Endothelial cell of umbilical vein (primary cell): ENCODE data around the gene OSER1. TPM values are rescaled to one million over a fixed set of nuclear protein-coding genes. Genes with fewer than 3 reads are reported as not detected.

Experiments
- BruUV-seq: library from RNA; stranded (reverse); fragments of 400-500 nt; replicated peaks from 2 replicates; lab custom pipeline; 2021; lab: Mats Ljungman, UMichigan
- CTCF ChIA-PET: fragments of 300-600, 350-600 bp; sonication (Branson Sonifier 250); formaldehyde crosslinking; loops from one replicate; lab custom pipeline; 2021; ENCODE audit warnings: antibody characterized with exemption, inconsistent platforms; lab: Charles Lee
- POLR2A ChIA-PET: fragments of 300-600, 350-600 bp; sonication (Branson Sonifier 250); formaldehyde crosslinking; loops from one replicate; lab custom pipeline; 2021; ENCODE audit warnings: antibody characterized with exemption, inconsistent platforms; lab: Charles Lee
- DNase-seq: peaks from one replicate; pipeline ENCODE4 v3.0.0-alpha.2; 2011; ENCODE audit warnings: low read depth, low spot score
- FAIRE-seq: peaks from 2 replicates; lab custom pipeline; 2011; peaks lifted over from hg19 to GRCh38; lab: Jason Lieb, UNC
- H2AFZ ChIP-seq: 2 replicates; pipeline ENCODE4 v1.6.0; 2012; ENCODE audit warnings: low read depth, low read length, control low read depth, inconsistent platforms
- H3K27ac ChIP-seq: 2 replicates; pipeline ENCODE4 v1.5.1; 2011; ENCODE audit warnings: low read depth, mild to moderate bottlenecking, control low read depth, low read length, moderate library complexity; ENCODE audit not compliant: insufficient read depth
- H3K27me3 ChIP-seq, 2 experiments: 2 replicates each; pipeline versions ENCODE4 v1.6.0 to v1.6.1; 2011; ENCODE audit warnings: low read length in 2 of 2, mixed read lengths in 1 of 2; ENCODE audit not compliant: control insufficient read depth in 2 of 2, insufficient read depth in 2 of 2
- H3K36me3 ChIP-seq, 2 experiments: 2 replicates in 1 of 2; 3 replicates in 1 of 2; pipeline ENCODE4 v1.5.1; 2011; ENCODE audit warnings: low read length in 2 of 2, mild to moderate bottlenecking in 1 of 2, moderate library complexity in 1 of 2; ENCODE audit not compliant: control insufficient read depth in 2 of 2, insufficient read depth in 2 of 2; ENCODE audit errors: extremely low read depth in 1 of 2
- H3K4me1 ChIP-seq: 3 replicates; pipeline ENCODE4 v1.5.1; 2011; ENCODE audit warnings: mild to moderate bottlenecking, low read length; ENCODE audit not compliant: control insufficient read depth, insufficient read depth; ENCODE audit errors: extremely low read depth
- H3K4me2 ChIP-seq: 2 replicates; pipeline ENCODE4 v1.6.1; 2011; ENCODE audit warnings: low read length, control low read depth, mixed read lengths; ENCODE audit not compliant: insufficient read depth
- H3K4me3 ChIP-seq, 3 experiments: fragments of 200-600 bp in 1 of 3; sonication (generic), shearing (Covaris generic) in 1 of 3; replicated peaks in 1 of 3; 2 replicates each; pipeline ENCODE4 v1.5.1; 2011 to 2016; ENCODE audit warnings: control low read depth in 3 of 3, low read length in 3 of 3, mild to moderate bottlenecking in 2 of 3, inconsistent platforms in 1 of 3, low read depth in 1 of 3, moderate library complexity in 1 of 3; ENCODE audit not compliant: insufficient read depth in 1 of 3
- H3K79me2 ChIP-seq: 2 replicates; pipeline ENCODE4 v1.6.0; 2012; ENCODE audit warnings: low read length, inconsistent platforms; ENCODE audit not compliant: control insufficient read depth, insufficient read depth
- H3K9ac ChIP-seq: replicated peaks from 2 replicates; pipeline ENCODE3; 2011; ENCODE audit warnings: low read length, control low read depth; ENCODE audit not compliant: insufficient read depth; ENCODE audit errors: extremely low read depth
- H3K9me1 ChIP-seq: replicated peaks from 3 replicates; pipeline ENCODE4 v1.6.0; 2011; ENCODE audit warnings: mild to moderate bottlenecking, low read length; ENCODE audit not compliant: control insufficient read depth, insufficient read depth; ENCODE audit errors: extremely low read depth
- H3K9me3 ChIP-seq: replicated peaks from 2 replicates; pipeline ENCODE4 v1.5.1; 2012; ENCODE audit warnings: low read length, inconsistent platforms; ENCODE audit not compliant: control insufficient read depth, insufficient read depth
- H4K20me1 ChIP-seq: replicated peaks from 2 replicates; pipeline ENCODE3; 2011; ENCODE audit warnings: mild to moderate bottlenecking, low read length; ENCODE audit not compliant: control insufficient read depth, insufficient read depth; ENCODE audit errors: extremely low read depth
- EZH2 ChIP-seq: IDR thresholded peaks from 2 replicates; pipeline ENCODE4 v1.6.1; 2012; ENCODE audit warnings: borderline replicate concordance, low read depth, mild to moderate bottlenecking, moderate library complexity, low read length, inconsistent platforms; ENCODE audit not compliant: severe bottlenecking
- FOS ChIP-seq: IDR thresholded peaks from 2 replicates; pipeline ENCODE4 v1.6.1; 2011; ENCODE audit warnings: mild to moderate bottlenecking, low read length, moderate library complexity, borderline replicate concordance; ENCODE audit not compliant: insufficient read depth
- GATA2 ChIP-seq: IDR thresholded peaks from 2 replicates; pipeline ENCODE4 v1.7.0; 2011; ENCODE audit warnings: low read depth, mild to moderate bottlenecking, moderate library complexity, mixed read lengths, low read length; ENCODE audit not compliant: insufficient read length, insufficient read depth
- MYC ChIP-seq: IDR thresholded peaks from one replicate; pipeline ENCODE4 v1.6.1; 2011; ENCODE audit warnings: mild to moderate bottlenecking, low read depth, low read length
- POLR2AphosphoS5 ChIP-seq: IDR thresholded peaks from 2 replicates; pipeline ENCODE4 v1.6.1; 2012; ENCODE audit warnings: low read depth, mild to moderate bottlenecking, control low read depth, low read length, moderate library complexity; ENCODE audit not compliant: insufficient read depth
- dilution Hi-C: fragments of 300-500 bp; cut with MboI; formaldehyde crosslinking; loops from one replicate; pipeline ENCODE4 v1.15.0; 2019; ENCODE audit warnings: low sequenced_read_pairs; ENCODE audit not compliant: extremely low pct_ligation_motif_present
- intact Hi-C: fragments of 100-400 bp; cut with micrococcal nuclease; formaldehyde crosslinking; loops from one replicate; pipeline ENCODE4 v1.10.0; 2022
- polyA plus RNA-seq, 4 experiments: library from polyadenylated mRNA; depleted of rRNA in 3 of 4; stranded (reverse) in 3 of 4; unstranded in 1 of 4; fragments of >200 nt; gene quantifications; 2 replicates each; pipeline versions ENCODE4 v1.2.1 to v1.2.3, GENCODE V29; 2011 to 2012; ENCODE audit warnings: missing spikeins in 1 of 4
- total RNA-seq: library from RNA; stranded (reverse); gene quantifications from 2 replicates; pipeline ENCODE4 v1.2.3, GENCODE V29; 2021
- TF ChIP-seq, protein P1 (sequence below), 2 donors: IDR thresholded peaks; 1 replicate in 1 of 2; 2 replicates in 1 of 2; pipeline ENCODE4 v1.5.1; 2011; ENCODE audit warnings: low read length in 2 of 2, mild to moderate bottlenecking in 2 of 2, moderate library complexity in 2 of 2, control low read depth in 1 of 2, inconsistent platforms in 1 of 2, low read depth in 1 of 2; ENCODE audit not compliant: insufficient read depth in 1 of 2; ENCODE audit errors: extremely low read depth in 1 of 2

OSER1 gene
- total and polyA plus RNA-seq, 2 donors (not counting 3 experiments of a cell fraction or from before 2014, with no cell fraction given) = 30.8 to 36.0 TPM

DNA sequence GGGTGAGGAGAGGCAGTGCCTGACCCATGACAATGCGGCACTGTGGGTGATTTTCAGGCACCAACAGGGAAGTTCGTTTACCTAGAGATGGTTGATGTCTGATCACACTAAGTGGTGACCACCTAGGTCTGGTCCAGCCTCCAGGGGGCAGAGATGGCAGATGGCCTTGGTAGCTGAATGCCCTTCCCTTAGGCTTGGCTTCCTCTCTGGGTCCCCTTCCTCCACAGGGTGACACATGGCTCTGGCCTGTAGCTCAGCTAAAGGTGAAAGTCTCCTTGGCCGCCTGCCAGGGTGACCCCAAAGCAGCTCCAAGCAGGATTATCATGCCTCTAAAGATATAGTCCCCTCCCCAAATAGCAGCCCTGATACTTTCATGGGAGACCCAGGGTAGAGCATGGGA, 43.0 kb upstream of the OSER1 start:
- dilution Hi-C loops = no loop called here
- Histone ChIP-seq H3K27me3 (no peaks in the 10 kb centered on the region), H3K4me2 (no peak overlapping the region), H3K9ac (no peak overlapping the region), H4K20me1 (no peaks in the 10 kb centered on the region), H3K79me2 (no peaks in the 10 kb centered on the region), H3K9me3 (no peaks in the 10 kb centered on the region), H3K27ac (no peak overlapping the region), H3K9me1 (no peaks in the 10 kb centered on the region), H2AFZ (no peak overlapping the region), H3K4me3 (no peak overlapping the region), H3K36me3 (no peaks in the 10 kb centered on the region), H3K4me1 (no peaks in the 10 kb centered on the region)
- ChIA-PET POLR2A (no interaction called here), CTCF (interaction anchor here (0.9 kb wide), 1 partner anchor 58 kb away, joined by 3 read pairs; no protein-coding TSS in a partner anchor)
- no peak for DNase-seq
- intact Hi-C loops = no loop called here
- BruUV-seq = no TSS peak
- TF ChIP-seq, protein P1, sequence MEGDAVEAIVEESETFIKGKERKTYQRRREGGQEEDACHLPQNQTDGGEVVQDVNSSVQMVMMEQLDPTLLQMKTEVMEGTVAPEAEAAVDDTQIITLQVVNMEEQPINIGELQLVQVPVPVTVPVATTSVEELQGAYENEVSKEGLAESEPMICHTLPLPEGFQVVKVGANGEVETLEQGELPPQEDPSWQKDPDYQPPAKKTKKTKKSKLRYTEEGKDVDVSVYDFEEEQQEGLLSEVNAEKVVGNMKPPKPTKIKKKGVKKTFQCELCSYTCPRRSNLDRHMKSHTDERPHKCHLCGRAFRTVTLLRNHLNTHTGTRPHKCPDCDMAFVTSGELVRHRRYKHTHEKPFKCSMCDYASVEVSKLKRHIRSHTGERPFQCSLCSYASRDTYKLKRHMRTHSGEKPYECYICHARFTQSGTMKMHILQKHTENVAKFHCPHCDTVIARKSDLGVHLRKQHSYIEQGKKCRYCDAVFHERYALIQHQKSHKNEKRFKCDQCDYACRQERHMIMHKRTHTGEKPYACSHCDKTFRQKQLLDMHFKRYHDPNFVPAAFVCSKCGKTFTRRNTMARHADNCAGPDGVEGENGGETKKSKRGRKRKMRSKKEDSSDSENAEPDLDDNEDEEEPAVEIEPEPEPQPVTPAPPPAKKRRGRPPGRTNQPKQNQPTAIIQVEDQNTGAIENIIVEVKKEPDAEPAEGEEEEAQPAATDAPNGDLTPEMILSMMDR (IDR thresholded peaks at IDR 0.05; ENCODE audit: extremely low read depth in 1 of 2, insufficient read depth in 1 of 2, low read depth in 1 of 2, low read length in 2 of 2) = peak in 1 of 2 donors; percentile 4
- no peak for TF ChIP-seq MYC
- FAIRE-seq = no peak

DNA sequence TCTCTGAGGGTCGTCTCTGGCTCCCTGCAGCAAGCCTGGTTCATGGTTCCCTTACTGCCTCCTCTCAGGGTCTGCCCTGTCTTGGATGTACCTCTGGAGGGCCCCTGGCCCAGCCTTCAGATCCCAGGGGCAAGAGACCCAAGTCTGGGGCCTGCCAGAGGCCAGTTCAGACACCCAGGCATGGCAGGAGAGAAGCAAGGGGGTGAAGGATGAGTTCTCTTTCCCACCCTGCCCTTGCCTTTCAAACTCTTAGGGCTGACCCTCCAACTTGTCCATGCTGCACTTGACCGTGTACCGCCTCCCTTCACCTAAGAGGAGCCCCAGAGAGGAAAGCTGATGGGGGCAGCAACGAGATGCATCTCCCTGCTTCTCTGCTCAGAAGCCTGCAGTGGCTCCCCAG, 40.7 kb upstream of the OSER1 start:
- Histone ChIP-seq H3K4me1 (no peaks in the 10 kb centered on the region), H3K9me3 (no peaks in the 10 kb centered on the region), H3K36me3 (no peaks in the 10 kb centered on the region), H3K27me3 (peaks cover 4 to 10% of the 10 kb centered on the region in 2 experiments), H3K27ac (no peak overlapping the region), H3K4me3 (no peak overlapping the region), H4K20me1 (no peaks in the 10 kb centered on the region), H2AFZ (no peak overlapping the region), H3K9me1 (no peaks in the 10 kb centered on the region), H3K79me2 (no peaks in the 10 kb centered on the region), H3K4me2 (no peak overlapping the region), H3K9ac (no peak overlapping the region)
- BruUV-seq = no TSS peak
- ChIA-PET POLR2A (no interaction called here), CTCF (no interaction called here)
- intact Hi-C loops (no loop called here), dilution Hi-C loops (no loop called here)
- FAIRE-seq (no peak), DNase-seq (no peak)
- TF ChIP-seq MYC = no peak
- TF ChIP-seq POLR2AphosphoS5 = no peak
- TF ChIP-seq EZH2 = no peak
- no peak for TF ChIP-seq FOS
- no peak for TF ChIP-seq GATA2
